Gastrocnemius medialis (tissue), 4 donors: Measurements from ENCODE around the gene GRID1.

Experiments
- POLR2A ChIP-seq, 2 donors: fragments of 450-650 bp; IDR thresholded peaks; one replicate each; pipeline ENCODE4 v1.6.1; 2017; ENCODE audit warnings: antibody characterized with exemption in 2 of 2, mild to moderate bottlenecking in 2 of 2, moderate library complexity in 2 of 2
- TF ChIP-seq, protein P1 (sequence below), 5 experiments: fragments of 450-650 bp in 3 of 5; fragments of 200-600 bp in 2 of 5; sonication (generic) in 2 of 5; IDR thresholded peaks in 4 of 5; conservative IDR thresholded peaks in 1 of 5; 1 replicate in 4 of 5; 2 replicates in 1 of 5; pipeline ENCODE4 v1.5.1; 2016 to 2019; ENCODE audit warnings: antibody characterized with exemption in 5 of 5, mild to moderate bottlenecking in 3 of 5, moderate library complexity in 3 of 5

DNA sequence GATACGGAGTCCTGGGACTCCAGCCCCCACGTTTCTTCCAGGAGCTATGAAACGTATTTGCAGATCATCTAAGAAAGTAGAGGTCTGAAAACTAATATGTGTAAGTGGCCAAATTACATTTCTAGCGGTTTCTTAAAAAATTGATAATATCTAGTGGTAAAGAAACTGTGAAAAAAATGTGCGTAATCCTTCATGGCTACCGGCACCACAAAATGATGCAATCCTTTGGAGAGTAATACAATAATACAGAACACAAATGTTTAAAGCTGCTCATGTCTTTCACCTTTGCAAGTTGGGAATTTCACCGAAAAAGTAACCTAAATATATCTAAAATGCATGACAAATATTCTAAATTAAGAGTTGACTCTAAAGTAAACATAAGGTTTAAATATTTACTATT lies 742.1 kb downstream of the GRID1 start:
- TF ChIP-seq, protein P1, sequence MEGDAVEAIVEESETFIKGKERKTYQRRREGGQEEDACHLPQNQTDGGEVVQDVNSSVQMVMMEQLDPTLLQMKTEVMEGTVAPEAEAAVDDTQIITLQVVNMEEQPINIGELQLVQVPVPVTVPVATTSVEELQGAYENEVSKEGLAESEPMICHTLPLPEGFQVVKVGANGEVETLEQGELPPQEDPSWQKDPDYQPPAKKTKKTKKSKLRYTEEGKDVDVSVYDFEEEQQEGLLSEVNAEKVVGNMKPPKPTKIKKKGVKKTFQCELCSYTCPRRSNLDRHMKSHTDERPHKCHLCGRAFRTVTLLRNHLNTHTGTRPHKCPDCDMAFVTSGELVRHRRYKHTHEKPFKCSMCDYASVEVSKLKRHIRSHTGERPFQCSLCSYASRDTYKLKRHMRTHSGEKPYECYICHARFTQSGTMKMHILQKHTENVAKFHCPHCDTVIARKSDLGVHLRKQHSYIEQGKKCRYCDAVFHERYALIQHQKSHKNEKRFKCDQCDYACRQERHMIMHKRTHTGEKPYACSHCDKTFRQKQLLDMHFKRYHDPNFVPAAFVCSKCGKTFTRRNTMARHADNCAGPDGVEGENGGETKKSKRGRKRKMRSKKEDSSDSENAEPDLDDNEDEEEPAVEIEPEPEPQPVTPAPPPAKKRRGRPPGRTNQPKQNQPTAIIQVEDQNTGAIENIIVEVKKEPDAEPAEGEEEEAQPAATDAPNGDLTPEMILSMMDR (IDR thresholded peaks at IDR 0.05 in 4 of 5, conservative IDR thresholded peaks at IDR 0.05 in 1 of 5), result no peak
- TF ChIP-seq POLR2A (IDR thresholded peaks at IDR 0.05), result no peak
